ENCODE results near the gene BANP.

BANP gene

GRCh38 chr16:87956098-87956364 is 4.8 kb downstream of the BANP start:
- no peak for TF ChIP-seq CTCF (IDR thresholded peaks at IDR 0.05; ENCODE audit: extremely low read depth, missing control alignments)
- no peak for DNase-seq (ENCODE audit: low spot score)

DNA sequence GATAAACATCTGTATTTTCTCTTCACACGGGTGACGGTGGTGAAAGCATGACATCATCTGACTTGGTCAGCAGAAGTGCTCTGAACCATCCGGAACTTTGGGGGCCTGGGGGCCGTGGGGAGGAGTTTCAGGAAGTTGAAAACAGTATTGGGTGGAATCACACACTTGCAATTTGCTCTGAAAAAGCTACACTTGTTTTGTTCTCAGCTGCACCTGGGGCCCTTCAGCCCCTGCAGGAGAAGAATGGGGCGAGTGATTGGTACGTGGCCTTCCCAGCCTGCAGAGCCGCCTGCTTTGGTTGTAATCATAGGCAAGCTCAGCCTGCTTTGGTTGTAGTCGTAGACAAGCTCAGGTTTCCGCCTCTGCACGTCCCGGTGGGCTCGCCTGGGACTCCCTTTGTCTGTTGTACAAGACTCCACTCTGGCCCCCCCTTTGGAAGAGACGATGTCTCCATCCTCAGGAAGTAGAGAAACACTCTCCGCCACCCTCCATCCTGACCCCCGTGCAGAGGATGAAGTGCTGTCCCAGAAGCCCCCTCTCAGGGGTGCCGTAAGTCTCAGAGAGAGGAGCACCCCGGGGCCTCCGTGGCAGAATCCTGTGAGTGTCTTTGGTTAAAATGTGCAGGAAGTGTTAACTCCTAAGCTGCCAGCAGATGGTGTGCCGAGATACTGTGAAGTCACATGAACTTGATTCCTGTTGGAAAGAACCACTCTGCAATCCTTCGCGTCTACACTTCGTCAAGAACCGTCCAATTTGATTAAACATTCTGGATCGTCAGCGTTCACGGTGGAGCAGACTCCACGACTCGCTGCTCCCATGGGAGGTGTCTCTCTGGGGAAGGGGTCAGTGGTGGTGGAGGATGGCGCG is 5.4 kb downstream of the BANP start:
- DNase-seq (ENCODE audit: low spot score): peak; percentile 82
- TF ChIP-seq CTCF (IDR thresholded peaks at IDR 0.05; ENCODE audit: extremely low read depth, missing control alignments): peak; percentile 37

GRCh38 chr16:87957296-87958094 is 6.3 kb downstream of the BANP start:
- no peak for DNase-seq (ENCODE audit: low spot score)
- no peak for TF ChIP-seq CTCF (IDR thresholded peaks at IDR 0.05; ENCODE audit: extremely low read depth, missing control alignments)

DNA sequence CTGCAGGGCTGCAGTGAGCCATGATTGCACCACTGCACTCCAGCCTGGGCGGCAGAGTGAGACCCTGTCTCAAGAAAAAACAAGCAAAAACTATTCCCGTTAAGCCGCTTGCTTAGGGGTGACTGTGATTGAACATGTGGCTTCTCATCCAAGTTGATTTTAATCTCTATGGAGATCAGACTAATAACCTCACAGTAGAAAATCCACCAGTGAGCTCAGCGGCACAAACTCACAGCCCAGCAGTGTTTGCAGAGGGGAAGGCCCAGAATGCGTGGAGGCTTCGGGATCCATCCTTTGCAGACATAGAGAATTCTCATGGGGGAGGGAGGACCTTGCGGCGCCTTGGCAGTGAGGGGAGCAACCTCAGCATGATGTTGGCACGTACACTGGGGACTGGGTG is 7.4 kb downstream of the BANP start:
- no peak for DNase-seq (ENCODE audit: low spot score)
- no peak for TF ChIP-seq CTCF (IDR thresholded peaks at IDR 0.05; ENCODE audit: extremely low read depth, missing control alignments)

DNA sequence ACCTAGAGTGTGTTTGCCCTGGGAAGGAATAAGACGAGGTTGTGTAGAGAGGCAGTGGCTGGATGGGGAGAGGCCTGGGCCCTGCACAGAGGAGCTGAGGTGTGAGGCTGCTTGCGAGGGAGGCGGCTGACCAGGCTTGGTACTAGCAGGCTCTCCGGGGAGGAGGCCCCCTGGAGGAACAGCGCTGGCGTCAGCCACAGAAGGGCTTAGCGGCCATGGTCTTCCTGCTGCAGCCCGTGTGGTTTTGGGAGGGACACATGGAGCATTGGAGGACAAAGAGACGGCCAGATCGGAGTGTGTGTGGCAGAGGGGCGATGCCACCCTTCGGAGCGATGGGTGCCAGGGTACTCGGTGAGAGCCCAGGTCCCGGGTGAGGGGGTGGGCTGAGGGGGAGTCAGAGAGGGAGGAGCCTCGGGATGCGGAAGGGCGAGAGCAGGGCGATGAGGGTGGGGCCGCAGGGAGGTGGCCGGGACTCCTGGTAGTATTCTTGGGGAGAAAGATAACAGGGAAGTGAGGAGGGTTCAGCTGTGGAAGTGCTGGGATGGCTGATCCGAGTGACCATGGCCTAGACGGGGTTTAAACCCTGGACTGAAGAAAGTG is 8.3 kb downstream of the BANP start:
- no peak for TF ChIP-seq CTCF (IDR thresholded peaks at IDR 0.05; ENCODE audit: extremely low read depth, missing control alignments)
- no peak for DNase-seq (ENCODE audit: low spot score)

- DNase-seq (ENCODE audit: low spot score): no peak
- no peak for TF ChIP-seq CTCF (IDR thresholded peaks at IDR 0.05; ENCODE audit: extremely low read depth, missing control alignments)
These were observed 9.1 kb downstream of the BANP start for GRCh38 chr16:87960296-87960695.

- DNase-seq (ENCODE audit: low spot score): no peak
- no peak for TF ChIP-seq CTCF (IDR thresholded peaks at IDR 0.05; ENCODE audit: extremely low read depth, missing control alignments)
These were observed 9.6 kb downstream of the BANP start for GRCh38 chr16:87960852-87961251.

Measured in GM20000 (cell line).